Endothelial cell of umbilical vein (primary cell): ENCODE data around the gene SPC25. TPM values are rescaled to one million over a fixed set of nuclear protein-coding genes. Genes with fewer than 3 reads are reported as not detected.
A peak's percentile ranks its signal among the peaks of the same experiment; 100 is the strongest.

Experiments used
- BruUV-seq: library from RNA; stranded (reverse); fragments of 400-500 nt; replicated peaks from 2 replicates; lab custom pipeline; 2021; lab: Mats Ljungman, UMichigan
- CTCF ChIA-PET: fragments of 300-600, 350-600 bp; sonication (Branson Sonifier 250); formaldehyde crosslinking; loops from one replicate; lab custom pipeline; 2021; ENCODE audit warnings: antibody characterized with exemption, inconsistent platforms; lab: Charles Lee
- POLR2A ChIA-PET: fragments of 300-600, 350-600 bp; sonication (Branson Sonifier 250); formaldehyde crosslinking; loops from one replicate; lab custom pipeline; 2021; ENCODE audit warnings: antibody characterized with exemption, inconsistent platforms; lab: Charles Lee
- DNase-seq: peaks from one replicate; pipeline ENCODE4 v3.0.0-alpha.2; 2011; ENCODE audit warnings: low read depth, low spot score
- FAIRE-seq: peaks from 2 replicates; lab custom pipeline; 2011; peaks lifted over from hg19 to GRCh38; lab: Jason Lieb, UNC
- H2AFZ ChIP-seq: 2 replicates; pipeline ENCODE4 v1.6.0; 2012; ENCODE audit warnings: low read depth, low read length, control low read depth, inconsistent platforms
- H3K27ac ChIP-seq: 2 replicates; pipeline ENCODE4 v1.5.1; 2011; ENCODE audit warnings: low read depth, mild to moderate bottlenecking, control low read depth, low read length, moderate library complexity; ENCODE audit not compliant: insufficient read depth
- H3K27me3 ChIP-seq, 2 experiments: 2 replicates each; pipeline versions ENCODE4 v1.6.0 to v1.6.1; 2011; ENCODE audit warnings: low read length in 2 of 2, mixed read lengths in 1 of 2; ENCODE audit not compliant: control insufficient read depth in 2 of 2, insufficient read depth in 2 of 2
- H3K36me3 ChIP-seq, 2 experiments: 2 replicates in 1 of 2; 3 replicates in 1 of 2; pipeline ENCODE4 v1.5.1; 2011; ENCODE audit warnings: low read length in 2 of 2, mild to moderate bottlenecking in 1 of 2, moderate library complexity in 1 of 2; ENCODE audit not compliant: control insufficient read depth in 2 of 2, insufficient read depth in 2 of 2; ENCODE audit errors: extremely low read depth in 1 of 2
- H3K4me1 ChIP-seq: 3 replicates; pipeline ENCODE4 v1.5.1; 2011; ENCODE audit warnings: mild to moderate bottlenecking, low read length; ENCODE audit not compliant: control insufficient read depth, insufficient read depth; ENCODE audit errors: extremely low read depth
- H3K4me2 ChIP-seq: 2 replicates; pipeline ENCODE4 v1.6.1; 2011; ENCODE audit warnings: low read length, control low read depth, mixed read lengths; ENCODE audit not compliant: insufficient read depth
- H3K4me3 ChIP-seq, 3 experiments: fragments of 200-600 bp in 1 of 3; sonication (generic), shearing (Covaris generic) in 1 of 3; replicated peaks in 1 of 3; 2 replicates each; pipeline ENCODE4 v1.5.1; 2011 to 2016; ENCODE audit warnings: control low read depth in 3 of 3, low read length in 3 of 3, mild to moderate bottlenecking in 2 of 3, inconsistent platforms in 1 of 3, low read depth in 1 of 3, moderate library complexity in 1 of 3; ENCODE audit not compliant: insufficient read depth in 1 of 3
- H3K79me2 ChIP-seq: 2 replicates; pipeline ENCODE4 v1.6.0; 2012; ENCODE audit warnings: low read length, inconsistent platforms; ENCODE audit not compliant: control insufficient read depth, insufficient read depth
- H3K9ac ChIP-seq: replicated peaks from 2 replicates; pipeline ENCODE3; 2011; ENCODE audit warnings: low read length, control low read depth; ENCODE audit not compliant: insufficient read depth; ENCODE audit errors: extremely low read depth
- H3K9me1 ChIP-seq: replicated peaks from 3 replicates; pipeline ENCODE4 v1.6.0; 2011; ENCODE audit warnings: mild to moderate bottlenecking, low read length; ENCODE audit not compliant: control insufficient read depth, insufficient read depth; ENCODE audit errors: extremely low read depth
- H3K9me3 ChIP-seq: replicated peaks from 2 replicates; pipeline ENCODE4 v1.5.1; 2012; ENCODE audit warnings: low read length, inconsistent platforms; ENCODE audit not compliant: control insufficient read depth, insufficient read depth
- H4K20me1 ChIP-seq: replicated peaks from 2 replicates; pipeline ENCODE3; 2011; ENCODE audit warnings: mild to moderate bottlenecking, low read length; ENCODE audit not compliant: control insufficient read depth, insufficient read depth; ENCODE audit errors: extremely low read depth
- CTCF ChIP-seq, 2 donors: IDR thresholded peaks; 1 replicate in 1 of 2; 2 replicates in 1 of 2; pipeline ENCODE4 v1.5.1; 2011; ENCODE audit warnings: low read length in 2 of 2, mild to moderate bottlenecking in 2 of 2, moderate library complexity in 2 of 2, control low read depth in 1 of 2, inconsistent platforms in 1 of 2, low read depth in 1 of 2; ENCODE audit not compliant: insufficient read depth in 1 of 2; ENCODE audit errors: extremely low read depth in 1 of 2
- EZH2 ChIP-seq: IDR thresholded peaks from 2 replicates; pipeline ENCODE4 v1.6.1; 2012; ENCODE audit warnings: borderline replicate concordance, low read depth, mild to moderate bottlenecking, moderate library complexity, low read length, inconsistent platforms; ENCODE audit not compliant: severe bottlenecking
- FOS ChIP-seq: IDR thresholded peaks from 2 replicates; pipeline ENCODE4 v1.6.1; 2011; ENCODE audit warnings: mild to moderate bottlenecking, low read length, moderate library complexity, borderline replicate concordance; ENCODE audit not compliant: insufficient read depth
- GATA2 ChIP-seq: IDR thresholded peaks from 2 replicates; pipeline ENCODE4 v1.7.0; 2011; ENCODE audit warnings: low read depth, mild to moderate bottlenecking, moderate library complexity, mixed read lengths, low read length; ENCODE audit not compliant: insufficient read length, insufficient read depth
- JUN ChIP-seq: IDR thresholded peaks from 2 replicates; pipeline ENCODE4 v1.6.1; 2011; ENCODE audit warnings: borderline replicate concordance, low read depth; ENCODE audit not compliant: insufficient read length, insufficient read depth
- MAX ChIP-seq: IDR thresholded peaks from 2 replicates; pipeline ENCODE4 v1.6.1; 2011; ENCODE audit not compliant: insufficient read depth, insufficient read length
- MYC ChIP-seq: IDR thresholded peaks from one replicate; pipeline ENCODE4 v1.6.1; 2011; ENCODE audit warnings: mild to moderate bottlenecking, low read depth, low read length
- POLR2A ChIP-seq: IDR thresholded peaks from 2 replicates; pipeline ENCODE4 v1.6.1; 2012; ENCODE audit warnings: low read depth, mild to moderate bottlenecking, control low read depth, low read length
- POLR2AphosphoS5 ChIP-seq: IDR thresholded peaks from 2 replicates; pipeline ENCODE4 v1.6.1; 2012; ENCODE audit warnings: low read depth, mild to moderate bottlenecking, control low read depth, low read length, moderate library complexity; ENCODE audit not compliant: insufficient read depth
- dilution Hi-C: fragments of 300-500 bp; cut with MboI; formaldehyde crosslinking; loops from one replicate; pipeline ENCODE4 v1.15.0; 2019; ENCODE audit warnings: low sequenced_read_pairs; ENCODE audit not compliant: extremely low pct_ligation_motif_present
- intact Hi-C: fragments of 100-400 bp; cut with micrococcal nuclease; formaldehyde crosslinking; loops from one replicate; pipeline ENCODE4 v1.10.0; 2022
- polyA plus RNA-seq, 4 experiments: library from polyadenylated mRNA; depleted of rRNA in 3 of 4; stranded (reverse) in 3 of 4; unstranded in 1 of 4; fragments of >200 nt; gene quantifications; 2 replicates each; pipeline versions ENCODE4 v1.2.1 to v1.2.3, GENCODE V29; 2011 to 2012; ENCODE audit warnings: missing spikeins in 1 of 4
- total RNA-seq: library from RNA; stranded (reverse); gene quantifications from 2 replicates; pipeline ENCODE4 v1.2.3, GENCODE V29; 2021

Gene SPC25
- total and polyA plus RNA-seq, 2 donors (not counting 3 experiments of a cell fraction or from before 2014, with no cell fraction given) = 10.1 to 24.2 TPM

GRCh38 chr2:168920504-168921157, 30.4 kb upstream of the SPC25 start:
- Histone ChIP-seq H3K36me3 (no peaks in the 10 kb centered on the region), H3K79me2 (no peaks in the 10 kb centered on the region), H4K20me1 (no peaks in the 10 kb centered on the region), H2AFZ (no peak overlapping the region), H3K27me3 (peaks cover 2 to 3% of the 10 kb centered on the region in 2 experiments), H3K9me1 (no peaks in the 10 kb centered on the region), H3K9me3 (no peaks in the 10 kb centered on the region), H3K27ac (no peak overlapping the region), H3K9ac (no peak overlapping the region), H3K4me3 (no peak overlapping the region), H3K4me2 (no peak overlapping the region), H3K4me1 (no peaks in the 10 kb centered on the region)
- ChIA-PET POLR2A (no interaction called here), CTCF (interaction anchor here (0.7 to 5.1 kb wide), 17 partner anchors 8 to 785 kb away, joined by 3 to 79 read pairs (median 4); no protein-coding TSS in a partner anchor)
- dilution Hi-C loops (no loop called here), intact Hi-C loops (loop anchor here (1.0 kb wide), 2 partner anchors 147 to 574 kb away; no protein-coding TSS in a partner anchor)
- DNase-seq = peak; percentile 58
- FAIRE-seq = peak; percentile 79
- BruUV-seq = no TSS peak
- TF ChIP-seq CTCF (IDR thresholded peaks at IDR 0.05; ENCODE audit: extremely low read depth in 1 of 2, insufficient read depth in 1 of 2, low read depth in 1 of 2, low read length in 2 of 2) (peak; percentile 30 to 34), JUN (no peak)

GRCh38 chr2:168916331-168916675, 26.1 kb upstream of the SPC25 start:
- dilution Hi-C loops (no loop called here), intact Hi-C loops (loop anchor here (5.0 kb wide), 1 partner anchor 779 kb away; no protein-coding TSS in a partner anchor)
- H3K4me2 ChIP-seq = no peak overlapping the region
- DNase-seq = no peak
- no peaks in the 10 kb centered on the region for H3K36me3 ChIP-seq
- H4K20me1 ChIP-seq = no peaks in the 10 kb centered on the region
- H3K4me3 ChIP-seq = no peak overlapping the region
- TF ChIP-seq FOS = no peak
- TF ChIP-seq GATA2 = no peak
- TF ChIP-seq MYC = no peak
- no peak for TF ChIP-seq POLR2A
- TF ChIP-seq POLR2AphosphoS5 = no peak
- no peak for TF ChIP-seq EZH2
- no peak for TF ChIP-seq MAX
- no peak for TF ChIP-seq JUN
- no peak for TF ChIP-seq CTCF (IDR thresholded peaks at IDR 0.05; ENCODE audit: extremely low read depth in 1 of 2, insufficient read depth in 1 of 2, low read depth in 1 of 2, low read length in 2 of 2)
- no peaks in the 10 kb centered on the region for H3K79me2 ChIP-seq
- FAIRE-seq = no peak
- H3K27me3 ChIP-seq = peaks cover 16 to 21% of the 10 kb centered on the region in 2 experiments
- H2AFZ ChIP-seq = no peak overlapping the region
- BruUV-seq = no TSS peak
- no peak overlapping the region for H3K27ac ChIP-seq
- ChIA-PET POLR2A (no interaction called here), CTCF (interaction anchor here (1.0 to 1.7 kb wide), 3 partner anchors 142 to 570 kb away, joined by 3 to 4 read pairs (median 3); no protein-coding TSS in a partner anchor)
- H3K9me3 ChIP-seq = no peaks in the 10 kb centered on the region
- no peaks in the 10 kb centered on the region for H3K9me1 ChIP-seq
- H3K9ac ChIP-seq = no peak overlapping the region
- no peaks in the 10 kb centered on the region for H3K4me1 ChIP-seq
